GM10266 (cell line): ENCODE measurements around the gene LRP1.
"Not testable (repeated sequence)": the region's sequence is repeated elsewhere in the genome, so short reads cannot be mapped to it uniquely, and the experiment has no call there.

Source experiments
- DNase-seq: peaks from one replicate; pipeline ENCODE4 v3.0.0; 2012; ENCODE audit errors: extremely low spot score
- CTCF ChIP-seq: IDR thresholded peaks from 2 replicates; pipeline ENCODE4 v1.5.1; 2012; ENCODE audit warnings: mild to moderate bottlenecking, low read depth; ENCODE audit not compliant: control insufficient read depth, insufficient read depth; ENCODE audit errors: missing control alignments

The LRP1 gene

GRCh38 chr12:57110104-57111030 is 17.9 kb upstream of the LRP1 start:
- TF ChIP-seq CTCF = peak; percentile 6
- DNase-seq = peak; percentile 72

GRCh38 chr12:57111031-57111734 is 17.1 kb upstream of the LRP1 start, which contains the start of gene STAT6:
STAT6 (minus strand) TSS chr12:57111362; CDS start chr12:57108278, 3,084 bp downstream.
- TF ChIP-seq CTCF = no peak
- peak; percentile 70 for DNase-seq

- TF ChIP-seq CTCF = peak; percentile 84
These were observed 15.6 kb upstream of the LRP1 start for GRCh38 chr12:57112492-57113294.

GRCh38 chr12:57116580-57117281 is 11.6 kb upstream of the LRP1 start:
- no peak for DNase-seq
- TF ChIP-seq CTCF = no peak

More at GRCh38 chr12:57112492-57113294, 15.6 kb upstream of the LRP1 start:
- no peak for DNase-seq

- TF ChIP-seq CTCF = no peak
- DNase-seq = no peak
These were observed 9.5 kb upstream of the LRP1 start for GRCh38 chr12:57118711-57119271.

GRCh38 chr12:57119294-57120085 is 8.8 kb upstream of the LRP1 start:
- no peak for DNase-seq
- no peak for TF ChIP-seq CTCF

GRCh38 chr12:57120718-57121117 is 7.6 kb upstream of the LRP1 start:
- DNase-seq = not testable (repeated sequence)
